GM21447 (cell line): ENCODE data around the gene CSNK1G3.

Experiments used
- ATAC-seq: cut with Tn5 transposase; IDR thresholded peaks from one replicate; pipeline ENCODE4 v1.9.1; 2021; ENCODE audit not compliant: unreplicated experiment

Gene CSNK1G3

DNA sequence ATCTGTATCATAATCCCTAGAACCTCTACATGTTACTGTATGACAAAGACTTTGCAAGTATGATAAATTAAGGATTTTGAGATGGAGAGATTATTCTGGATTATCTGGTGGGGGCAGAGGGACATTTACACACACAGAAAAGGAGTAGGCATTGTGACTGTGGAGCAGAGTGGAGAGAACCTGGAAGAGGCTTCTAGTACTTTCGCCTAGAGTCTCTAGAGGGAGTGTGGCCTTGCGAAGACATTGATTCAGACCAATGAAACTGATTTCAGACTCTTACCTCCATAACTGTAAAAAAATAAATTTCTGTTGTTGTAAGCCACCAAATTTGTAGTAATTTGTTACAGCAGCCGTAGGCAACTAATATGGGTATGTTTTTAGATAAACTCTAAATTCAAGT lies 45.9 kb downstream of the CSNK1G3 start:
- ATAC-seq: no peak

- no peak for ATAC-seq
These were observed 46.9 kb downstream of the CSNK1G3 start for GRCh38 chr5:123558762-123559433.

DNA sequence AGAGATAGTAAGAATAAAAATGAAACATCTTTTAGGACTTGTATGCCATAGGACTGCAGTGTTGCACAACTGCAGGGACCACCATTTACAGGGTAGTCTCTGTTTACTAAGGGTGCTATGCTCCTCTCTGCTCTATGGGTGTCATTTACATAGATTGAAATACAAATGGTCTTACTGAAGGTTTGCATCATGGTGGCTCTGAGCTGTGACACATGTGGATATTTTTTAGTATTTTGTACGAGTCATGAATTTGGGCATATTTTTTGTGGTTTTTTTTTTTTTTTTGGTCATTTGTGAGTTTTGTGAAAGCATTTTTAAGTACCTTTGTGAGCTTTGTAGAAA lies 47.4 kb downstream of the CSNK1G3 start:
- no peak for ATAC-seq

GRCh38 chr5:123561230-123561629 lies 49.3 kb downstream of the CSNK1G3 start:
- ATAC-seq: no peak

DNA sequence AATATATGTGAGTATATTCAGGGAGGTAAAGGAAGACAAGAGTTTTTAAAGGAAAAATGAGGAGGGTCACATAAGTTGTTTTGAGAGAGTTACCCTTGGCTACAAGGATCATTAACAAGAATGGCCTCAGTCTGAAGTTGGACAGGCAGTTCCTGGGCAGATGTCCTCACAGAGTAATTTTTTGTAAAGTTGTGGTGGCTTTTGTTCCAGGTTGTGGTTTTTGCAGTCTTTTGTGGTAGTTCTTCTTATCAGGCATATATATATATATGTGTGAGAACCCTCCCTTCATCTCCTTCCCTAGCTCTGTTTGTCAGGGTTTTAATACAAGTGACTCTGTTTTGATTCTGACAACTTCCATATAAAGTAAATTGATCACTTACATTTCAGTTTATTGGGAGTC lies 60.0 kb downstream of the CSNK1G3 start:
- no peak for ATAC-seq

GRCh38 chr5:123578390-123578789 lies 66.4 kb downstream of the CSNK1G3 start:
- ATAC-seq: no peak

- ATAC-seq: no peak
These were observed 67.4 kb downstream of the CSNK1G3 start for GRCh38 chr5:123579410-123579809.

- ATAC-seq: no peak
These were observed 70.7 kb downstream of the CSNK1G3 start for GRCh38 chr5:123582550-123583285.

DNA sequence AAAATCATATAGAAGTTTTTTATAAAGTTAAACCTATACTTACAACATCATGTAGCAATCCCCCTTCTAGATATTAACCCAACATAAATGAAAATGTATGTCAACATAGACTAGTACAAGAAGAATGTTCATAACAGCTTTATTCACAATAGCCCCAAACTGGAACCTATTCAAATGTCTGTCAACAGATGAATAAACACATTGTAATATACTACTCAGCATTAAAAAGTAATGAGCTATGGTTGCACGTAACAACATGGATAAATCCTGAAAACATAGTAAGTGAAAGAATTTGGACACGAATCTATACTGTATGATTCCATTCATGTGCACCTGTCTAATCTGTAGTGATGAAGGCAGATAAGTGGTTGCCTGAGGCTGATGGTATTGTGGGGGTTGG lies 73.9 kb downstream of the CSNK1G3 start:
- ATAC-seq: no peak

- no peak for ATAC-seq
These were observed 82.5 kb downstream of the CSNK1G3 start for GRCh38 chr5:123594434-123594833.

DNA sequence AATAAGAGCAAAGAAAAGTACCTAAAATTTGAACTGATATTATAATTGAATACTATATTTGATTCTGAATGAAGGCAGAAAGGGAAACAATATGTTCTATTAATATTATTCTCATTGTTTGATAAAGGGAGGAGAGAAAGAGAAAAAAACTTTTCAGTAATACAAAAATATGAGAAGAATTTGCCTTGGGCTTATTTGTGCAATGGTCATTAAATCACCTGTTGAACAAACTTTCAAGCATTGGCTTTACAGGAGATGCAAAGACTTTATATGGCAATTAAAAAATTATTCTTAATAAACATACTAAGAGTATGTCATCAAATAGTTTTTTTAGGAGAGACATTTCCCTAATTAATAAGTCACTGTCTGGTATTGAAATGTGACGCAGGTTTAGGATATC lies 85.0 kb downstream of the CSNK1G3 start:
- no peak for ATAC-seq

GRCh38 chr5:123598028-123598689 lies 86.2 kb downstream of the CSNK1G3 start:
- ATAC-seq: no peak

- no peak for ATAC-seq
These were observed 87.2 kb downstream of the CSNK1G3 start for GRCh38 chr5:123599171-123599570.

GRCh38 chr5:123601610-123602009 lies 89.6 kb downstream of the CSNK1G3 start:
- no peak for ATAC-seq

DNA sequence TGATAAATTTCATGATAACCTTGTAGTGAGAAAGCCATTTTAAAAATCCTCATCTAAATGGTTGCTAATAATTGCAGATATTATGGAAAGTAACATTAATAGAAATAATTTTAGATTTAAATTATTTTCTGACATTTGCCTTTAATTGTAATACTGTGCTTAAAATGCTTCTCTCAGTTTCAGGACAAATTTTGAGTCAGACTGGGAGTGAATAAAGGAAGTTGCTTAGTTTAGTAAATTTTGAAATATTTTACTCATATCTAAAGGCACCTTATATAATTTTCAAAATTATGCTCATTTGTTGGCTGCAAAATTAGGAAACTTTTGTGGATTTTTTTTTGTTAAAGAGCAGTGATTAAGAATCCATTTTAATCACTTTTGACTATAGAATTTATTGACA lies 93.8 kb downstream of the CSNK1G3 start:
- ATAC-seq: peak; percentile 71

- no peak for ATAC-seq
These were observed 98.2 kb downstream of the CSNK1G3 start for GRCh38 chr5:123610209-123610608.

GRCh38 chr5:123610665-123611405 lies 98.9 kb downstream of the CSNK1G3 start:
- ATAC-seq: peak; percentile 76

DNA sequence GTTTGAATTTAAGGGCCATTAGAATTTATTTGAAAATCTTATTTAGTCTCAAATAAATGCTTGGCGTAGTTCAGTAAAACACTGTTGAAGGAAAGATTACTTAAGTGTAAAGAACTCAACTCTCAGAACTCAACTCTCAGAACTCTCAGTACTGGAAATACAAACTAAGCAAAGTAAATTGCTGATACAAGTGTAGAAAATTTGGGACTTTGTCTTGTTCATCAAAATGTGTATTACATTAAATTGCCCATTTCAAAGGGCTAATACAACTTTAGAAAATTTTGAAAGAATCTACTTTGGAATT lies 99.4 kb downstream of the CSNK1G3 start:
- ATAC-seq: no peak

GRCh38 chr5:123617561-123617960 lies 105.6 kb downstream of the CSNK1G3 start:
- no peak for ATAC-seq

GRCh38 chr5:123626051-123626450 lies 114.1 kb downstream of the CSNK1G3 start:
- no peak for ATAC-seq

- no peak for ATAC-seq
These were observed 117.0 kb downstream of the CSNK1G3 start for GRCh38 chr5:123628860-123629544.
